ENCODE data around the gene ATP9A. TPM values are rescaled to one million over a fixed set of nuclear protein-coding genes. Genes with fewer than 3 reads are reported as not detected.
"Not testable (repeated sequence)": the region's sequence is repeated elsewhere in the genome, so short reads cannot be mapped to it uniquely, and the experiment has no call there.

Gene ATP9A
- total RNA-seq, 2 experiments from 2014 or later = 1.4 to 1.6 TPM

GRCh38 chr20:51740838-51741237 is 27.4 kb downstream of the ATP9A start:
- H3K4me3 Mint-ChIP-seq = no peak overlapping the region
- no peak for DNase-seq
- H3K9me3 Mint-ChIP-seq = peaks cover 3% of the 10 kb centered on the region
- intact Hi-C loops (cut with micrococcal nuclease) = no loop called here
- POLR2A ChIA-PET = no interaction called here
- peaks cover 5% of the 10 kb centered on the region for H3K27me3 Mint-ChIP-seq
- peaks cover 4% of the 10 kb centered on the region for H3K4me1 Mint-ChIP-seq (ENCODE audit: low read depth)
- H3K27ac Mint-ChIP-seq = no peak overlapping the region
- CTCF ChIA-PET = no interaction called here
- H3K36me3 Mint-ChIP-seq = no peaks in the 10 kb centered on the region

GRCh38 chr20:51740308-51740707 is 27.9 kb downstream of the ATP9A start:
- H3K4me1 Mint-ChIP-seq (ENCODE audit: low read depth); H3K4me3 Mint-ChIP-seq; POLR2A ChIA-PET; H3K27me3 Mint-ChIP-seq; H3K27ac Mint-ChIP-seq; CTCF ChIA-PET; H3K9me3 Mint-ChIP-seq; DNase-seq; intact Hi-C loops (cut with micrococcal nuclease); H3K36me3 Mint-ChIP-seq: not testable (repeated sequence)

GRCh38 chr20:51739722-51740249 is 28.4 kb downstream of the ATP9A start:
- no peak overlapping the region for H3K4me3 Mint-ChIP-seq
- intact Hi-C loops (cut with micrococcal nuclease) = no loop called here
- H3K9me3 Mint-ChIP-seq = no peaks in the 10 kb centered on the region
- no peaks in the 10 kb centered on the region for H3K36me3 Mint-ChIP-seq
- no peak for DNase-seq
- H3K4me1 Mint-ChIP-seq (ENCODE audit: low read depth) = peaks cover 4% of the 10 kb centered on the region
- no peak overlapping the region for H3K27ac Mint-ChIP-seq
- ChIA-PET POLR2A (no interaction called here), CTCF (no interaction called here)
- peaks cover 2% of the 10 kb centered on the region for H3K27me3 Mint-ChIP-seq

GRCh38 chr20:51738877-51739447 is 29.2 kb downstream of the ATP9A start:
- Mint-ChIP-seq H3K4me3 (no peak overlapping the region), H3K9me3 (no peaks in the 10 kb centered on the region), H3K27ac (no peak overlapping the region), H3K36me3 (no peaks in the 10 kb centered on the region), H3K4me1 (ENCODE audit: low read depth) (peaks cover 4% of the 10 kb centered on the region), H3K27me3 (no peaks in the 10 kb centered on the region)
- intact Hi-C loops (cut with micrococcal nuclease) = no loop called here
- DNase-seq = no peak
- ChIA-PET CTCF (no interaction called here), POLR2A (no interaction called here)

- CTCF ChIA-PET; H3K9me3 Mint-ChIP-seq; intact Hi-C loops (cut with micrococcal nuclease); H3K4me3 Mint-ChIP-seq; H3K27ac Mint-ChIP-seq; POLR2A ChIA-PET; H3K4me1 Mint-ChIP-seq (ENCODE audit: low read depth); H3K27me3 Mint-ChIP-seq; DNase-seq; H3K36me3 Mint-ChIP-seq: not testable (repeated sequence)
Measured at GRCh38 chr20:51738261-51738660, 29.9 kb downstream of the ATP9A start.

GRCh38 chr20:51736947-51737346 is 31.2 kb downstream of the ATP9A start:
- no peaks in the 10 kb centered on the region for H3K27me3 Mint-ChIP-seq
- CTCF ChIA-PET = no interaction called here

GRCh38 chr20:51735728-51736600 is 32.2 kb downstream of the ATP9A start:
- ChIA-PET CTCF (interaction anchor here (0.5 kb wide), 1 partner anchor 423 kb away, joined by 4 read pairs; no protein-coding TSS in a partner anchor), POLR2A (no interaction called here)
- Mint-ChIP-seq H3K4me3 (no peak overlapping the region), H3K9me3 (no peaks in the 10 kb centered on the region), H3K4me1 (ENCODE audit: low read depth) (peaks cover 5% of the 10 kb centered on the region), H3K27me3 (no peaks in the 10 kb centered on the region), H3K36me3 (no peaks in the 10 kb centered on the region), H3K27ac (no peak overlapping the region)
- intact Hi-C loops (cut with micrococcal nuclease) = no loop called here
- no peak for DNase-seq

More at GRCh38 chr20:51736947-51737346, 31.2 kb downstream of the ATP9A start:
- POLR2A ChIA-PET = no interaction called here
- no peaks in the 10 kb centered on the region for H3K36me3 Mint-ChIP-seq
- no peak overlapping the region for H3K27ac Mint-ChIP-seq
- H3K4me1 Mint-ChIP-seq (ENCODE audit: low read depth) = peaks cover 5% of the 10 kb centered on the region
- intact Hi-C loops (cut with micrococcal nuclease) = no loop called here
- no peak overlapping the region for H3K4me3 Mint-ChIP-seq
- no peak for DNase-seq
- H3K9me3 Mint-ChIP-seq = no peaks in the 10 kb centered on the region

- no peak for DNase-seq
- ChIA-PET POLR2A (no interaction called here), CTCF (no interaction called here)
- Mint-ChIP-seq H3K4me1 (ENCODE audit: low read depth) (peaks cover 5% of the 10 kb centered on the region), H3K36me3 (no peaks in the 10 kb centered on the region), H3K4me3 (no peak overlapping the region), H3K9me3 (no peaks in the 10 kb centered on the region), H3K27ac (no peak overlapping the region), H3K27me3 (no peaks in the 10 kb centered on the region)
- intact Hi-C loops (cut with micrococcal nuclease) = no loop called here
Measured at GRCh38 chr20:51734876-51735720, 33.1 kb downstream of the ATP9A start.

GRCh38 chr20:51733070-51733469 is 35.1 kb downstream of the ATP9A start:
- H3K27ac Mint-ChIP-seq = no peak overlapping the region
- no peaks in the 10 kb centered on the region for H3K36me3 Mint-ChIP-seq
- ChIA-PET POLR2A (no interaction called here), CTCF (interaction anchor here (0.8 kb wide), 1 partner anchor 486 kb away, joined by 3 read pairs; no protein-coding TSS in a partner anchor)
- intact Hi-C loops (cut with micrococcal nuclease) = no loop called here
- no peaks in the 10 kb centered on the region for H3K27me3 Mint-ChIP-seq
- H3K4me3 Mint-ChIP-seq = no peak overlapping the region
- peaks cover 5% of the 10 kb centered on the region for H3K4me1 Mint-ChIP-seq (ENCODE audit: low read depth)
- no peak for DNase-seq
- H3K9me3 Mint-ChIP-seq = no peaks in the 10 kb centered on the region

GRCh38 chr20:51732096-51732791 is 35.9 kb downstream of the ATP9A start:
- no peaks in the 10 kb centered on the region for H3K36me3 Mint-ChIP-seq
- peak overlapping the region; percentile 39 for H3K27ac Mint-ChIP-seq
- peak; percentile 14 for DNase-seq
- no peaks in the 10 kb centered on the region for H3K9me3 Mint-ChIP-seq
- H3K27me3 Mint-ChIP-seq = no peaks in the 10 kb centered on the region
- H3K4me3 Mint-ChIP-seq = peak overlapping the region; percentile 25
- peaks cover 5% of the 10 kb centered on the region for H3K4me1 Mint-ChIP-seq (ENCODE audit: low read depth)
- ChIA-PET CTCF (interaction anchor here (0.8 to 1.1 kb wide), 3 partner anchors 29 to 485 kb away, joined by 3 to 6 read pairs (median 3); no protein-coding TSS in a partner anchor), POLR2A (no interaction called here)
- intact Hi-C loops (cut with micrococcal nuclease) = no loop called here

GRCh38 chr20:51731731-51732095 is 36.5 kb downstream of the ATP9A start:
- intact Hi-C loops (cut with micrococcal nuclease) = no loop called here
- Mint-ChIP-seq H3K4me3 (no peak overlapping the region), H3K4me1 (ENCODE audit: low read depth) (peaks cover 5% of the 10 kb centered on the region), H3K36me3 (no peaks in the 10 kb centered on the region), H3K9me3 (no peaks in the 10 kb centered on the region), H3K27ac (no peak overlapping the region), H3K27me3 (no peaks in the 10 kb centered on the region)
- DNase-seq = no peak
- POLR2A ChIA-PET = no interaction called here
- CTCF ChIA-PET = interaction anchor here (1.1 kb wide), 2 partner anchors 29 to 31 kb away, joined by 3 to 6 read pairs; no protein-coding TSS in a partner anchor

GRCh38 chr20:51729771-51730170 is 38.4 kb downstream of the ATP9A start:
- Mint-ChIP-seq H3K27ac (no peak overlapping the region), H3K4me3 (no peak overlapping the region), H3K27me3 (no peaks in the 10 kb centered on the region), H3K4me1 (ENCODE audit: low read depth) (peaks cover 5% of the 10 kb centered on the region), H3K36me3 (no peaks in the 10 kb centered on the region), H3K9me3 (no peaks in the 10 kb centered on the region)
- ChIA-PET POLR2A (no interaction called here), CTCF (no interaction called here)
- no peak for DNase-seq
- intact Hi-C loops (cut with micrococcal nuclease) = no loop called here
